Neural crest cell (in vitro differentiated cells): ENCODE data around the gene CNGB1. TPM values are rescaled to one million over a fixed set of nuclear protein-coding genes. Genes with fewer than 3 reads are reported as not detected.
"Not testable (repeated sequence)": the region's sequence is repeated elsewhere in the genome, so short reads cannot be mapped to it uniquely, and the experiment has no call there.

Experiments used
- DNase-seq: peaks from one replicate; pipeline ENCODE4 v3.0.0; 2021; ENCODE audit warnings: low read depth, mixed read lengths, low spot score
- H3K27ac Mint-ChIP-seq: one replicate; pipeline ENCODE4 v1.8.0; 2021; ENCODE audit warnings: mild to moderate bottlenecking, mixed read lengths; ENCODE audit not compliant: unreplicated experiment
- H3K27me3 Mint-ChIP-seq: 2 replicates; pipeline ENCODE4 v1.8.0; 2021; ENCODE audit warnings: low read depth, mild to moderate bottlenecking, mixed read lengths
- H3K36me3 Mint-ChIP-seq: 2 replicates; pipeline ENCODE4 v1.8.0; 2021; ENCODE audit warnings: low read depth, mild to moderate bottlenecking, mixed read lengths
- H3K4me1 Mint-ChIP-seq: 2 replicates; pipeline ENCODE4 v1.8.0; 2021; ENCODE audit warnings: mixed read lengths
- H3K4me3 Mint-ChIP-seq: one replicate; pipeline ENCODE4 v1.8.0; 2021; ENCODE audit warnings: mild to moderate bottlenecking, mixed read lengths
- H3K9me3 Mint-ChIP-seq: 2 replicates; pipeline ENCODE4 v1.8.0; 2021; ENCODE audit warnings: mixed read lengths
- total RNA-seq: library from RNA; stranded (reverse); gene quantifications from 2 replicates; pipeline ENCODE4 v1.2.1, GENCODE V29; 2021
- TF ChIP-seq, protein P1 (sequence below): fragments of 200-600 bp; sonication (generic); conservative IDR thresholded peaks from 2 replicates; pipeline ENCODE4 v1.5.0; 2021; ENCODE audit warnings: antibody characterized with exemption, mild to moderate bottlenecking

The CNGB1 gene
- total RNA-seq, 1 donor from 2014 or later, result 0.21 TPM

DNA sequence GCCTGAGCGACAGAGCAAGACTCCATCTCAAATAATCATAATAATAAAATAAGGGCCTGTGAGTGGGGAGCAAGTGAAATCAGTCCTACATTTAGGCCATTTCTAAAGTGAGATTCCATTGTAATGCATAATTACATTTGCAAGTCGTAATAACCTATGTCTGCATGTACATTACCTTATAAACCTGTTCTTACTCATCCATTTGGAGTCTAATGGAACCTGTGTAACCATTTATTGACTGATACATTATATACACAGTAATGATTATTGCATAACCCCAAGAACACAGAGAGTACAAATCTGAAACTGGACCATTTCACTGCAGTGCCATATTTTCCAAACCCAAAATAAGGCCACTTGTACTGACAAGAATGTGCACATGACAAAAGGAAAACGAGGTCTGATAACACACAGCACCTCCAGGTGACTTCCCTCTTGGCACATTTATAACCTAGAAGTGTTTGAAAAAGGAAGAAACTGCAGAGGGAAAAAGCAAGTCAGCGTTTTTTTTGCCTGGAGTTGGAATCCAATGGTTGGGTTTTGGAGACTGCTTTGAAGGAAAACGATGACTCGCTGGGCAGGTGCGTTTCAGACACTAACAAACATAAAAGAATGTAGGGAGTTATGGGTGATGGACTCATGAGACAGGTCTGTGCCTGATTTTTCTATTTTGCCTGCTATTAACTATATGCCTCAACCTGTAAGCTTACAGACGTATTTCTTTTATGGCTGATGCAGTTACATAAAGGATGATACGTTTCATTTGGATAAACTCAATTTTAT lies 105.0 kb downstream of the CNGB1 start:
- no peaks in the 10 kb centered on the region for H3K27me3 Mint-ChIP-seq
- TF ChIP-seq, protein P1, sequence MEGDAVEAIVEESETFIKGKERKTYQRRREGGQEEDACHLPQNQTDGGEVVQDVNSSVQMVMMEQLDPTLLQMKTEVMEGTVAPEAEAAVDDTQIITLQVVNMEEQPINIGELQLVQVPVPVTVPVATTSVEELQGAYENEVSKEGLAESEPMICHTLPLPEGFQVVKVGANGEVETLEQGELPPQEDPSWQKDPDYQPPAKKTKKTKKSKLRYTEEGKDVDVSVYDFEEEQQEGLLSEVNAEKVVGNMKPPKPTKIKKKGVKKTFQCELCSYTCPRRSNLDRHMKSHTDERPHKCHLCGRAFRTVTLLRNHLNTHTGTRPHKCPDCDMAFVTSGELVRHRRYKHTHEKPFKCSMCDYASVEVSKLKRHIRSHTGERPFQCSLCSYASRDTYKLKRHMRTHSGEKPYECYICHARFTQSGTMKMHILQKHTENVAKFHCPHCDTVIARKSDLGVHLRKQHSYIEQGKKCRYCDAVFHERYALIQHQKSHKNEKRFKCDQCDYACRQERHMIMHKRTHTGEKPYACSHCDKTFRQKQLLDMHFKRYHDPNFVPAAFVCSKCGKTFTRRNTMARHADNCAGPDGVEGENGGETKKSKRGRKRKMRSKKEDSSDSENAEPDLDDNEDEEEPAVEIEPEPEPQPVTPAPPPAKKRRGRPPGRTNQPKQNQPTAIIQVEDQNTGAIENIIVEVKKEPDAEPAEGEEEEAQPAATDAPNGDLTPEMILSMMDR, result no peak
- no peak overlapping the region for H3K4me3 Mint-ChIP-seq
- no peaks in the 10 kb centered on the region for H3K36me3 Mint-ChIP-seq
- no peak for DNase-seq
- peaks cover 17% of the 10 kb centered on the region for H3K4me1 Mint-ChIP-seq
- H3K27ac Mint-ChIP-seq, result no peak overlapping the region
- no peaks in the 10 kb centered on the region for H3K9me3 Mint-ChIP-seq

DNA sequence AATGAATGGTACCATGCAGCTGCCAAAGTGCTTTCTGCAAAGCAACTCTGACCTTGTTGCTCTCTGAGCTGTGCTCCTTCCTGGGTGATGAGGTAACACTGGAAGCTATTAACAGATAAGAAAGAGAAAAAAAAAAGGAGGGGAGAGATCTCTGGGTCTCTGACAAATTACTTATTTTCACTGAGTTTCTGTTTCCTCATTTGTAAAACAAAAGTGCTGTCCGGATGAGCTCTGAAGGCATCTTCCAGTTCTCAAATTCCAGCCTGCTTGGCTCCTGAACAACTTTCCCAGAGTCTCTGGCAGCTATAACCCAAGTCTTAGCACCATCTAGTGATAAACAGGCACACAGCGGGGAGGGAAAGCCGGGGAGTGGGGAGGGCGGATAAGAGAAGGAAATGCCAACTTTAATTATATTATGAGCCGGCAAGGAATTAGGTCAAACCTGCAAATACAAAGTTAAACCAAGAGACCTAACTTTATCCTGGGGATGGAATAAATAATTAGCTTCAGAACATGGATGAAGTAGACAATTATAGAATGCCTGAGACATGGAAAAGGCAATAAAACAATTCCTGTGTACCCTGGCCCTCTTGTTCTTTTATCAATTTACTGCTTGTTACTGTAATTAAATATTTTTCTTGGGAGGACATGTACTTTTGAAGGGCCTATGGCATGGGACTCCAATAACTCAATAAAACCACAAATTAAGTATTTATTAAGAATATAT lies 107.3 kb downstream of the CNGB1 start:
- Mint-ChIP-seq H3K27me3 (no peaks in the 10 kb centered on the region), H3K4me3 (no peak overlapping the region), H3K27ac (no peak overlapping the region), H3K9me3 (no peaks in the 10 kb centered on the region), H3K4me1 (peaks cover 23% of the 10 kb centered on the region), H3K36me3 (no peaks in the 10 kb centered on the region)
- TF ChIP-seq, protein P1, result peak; percentile 62
- peak; percentile 25 for DNase-seq

DNA sequence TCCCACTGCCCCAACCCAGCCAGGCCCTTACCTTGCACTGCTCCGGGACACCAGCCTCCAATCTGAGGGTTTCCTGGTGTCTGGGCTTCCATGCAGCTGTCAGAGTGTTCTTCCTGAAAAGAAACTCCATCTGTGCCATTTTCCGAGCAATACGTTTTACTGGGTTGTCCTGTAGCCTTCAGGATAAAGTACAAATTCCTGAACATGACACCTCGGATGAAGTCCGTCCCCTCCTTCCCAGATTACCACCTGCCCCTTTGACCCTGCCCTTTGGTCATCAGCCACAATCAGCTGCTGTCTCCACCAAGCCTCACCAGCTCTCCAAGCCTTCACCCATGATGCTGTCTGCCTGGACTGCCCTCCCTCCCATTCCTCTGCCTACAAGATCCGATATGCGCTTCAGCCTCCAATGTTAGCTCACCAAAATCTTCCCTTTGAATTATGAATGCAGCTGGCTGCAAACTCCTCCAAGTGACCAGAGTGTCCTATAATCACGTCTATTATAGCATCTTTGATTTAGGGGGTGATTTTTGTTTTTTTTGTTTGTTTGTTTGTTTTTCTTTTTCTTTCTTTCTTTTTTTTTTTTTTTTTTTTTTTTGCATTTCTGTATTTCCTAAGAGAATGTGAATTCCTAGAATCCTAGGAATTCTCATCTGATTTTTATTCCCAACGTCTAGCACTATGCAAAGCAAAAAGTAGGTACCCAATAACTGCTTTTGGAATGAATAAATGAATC lies 108.1 kb downstream of the CNGB1 start:
- no peaks in the 10 kb centered on the region for H3K27me3 Mint-ChIP-seq
- no peak overlapping the region for H3K4me3 Mint-ChIP-seq
- no peak overlapping the region for H3K27ac Mint-ChIP-seq

DNA sequence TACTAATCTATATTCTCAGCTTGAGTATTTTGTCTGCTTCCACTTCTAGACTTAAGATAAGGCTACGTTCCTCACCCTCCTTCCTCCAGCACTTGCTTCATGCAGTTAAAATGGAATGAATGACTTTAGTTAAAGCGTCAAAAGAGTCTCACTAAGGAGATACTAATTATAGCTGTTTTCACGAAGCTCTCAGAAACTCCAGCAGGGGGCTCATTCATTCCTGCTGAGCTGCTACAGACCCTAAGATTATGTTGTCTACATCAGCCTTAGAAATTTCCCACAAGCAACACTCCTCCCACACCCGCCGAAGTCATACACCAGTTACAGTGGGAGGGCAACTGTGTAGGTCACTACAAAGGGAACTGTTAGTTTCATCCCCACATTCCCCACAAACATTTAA lies 111.6 kb downstream of the CNGB1 start:
- Mint-ChIP-seq H3K36me3 (peaks cover 2% of the 10 kb centered on the region), H3K27ac (no peak overlapping the region), H3K4me1 (peaks cover 19% of the 10 kb centered on the region), H3K9me3 (peaks cover 4% of the 10 kb centered on the region), H3K4me3 (no peak overlapping the region), H3K27me3 (peaks cover 2% of the 10 kb centered on the region)
- TF ChIP-seq, protein P1, result peak; percentile 55
- DNase-seq, result no peak

More for the DNA sequence above, 108.1 kb downstream of the CNGB1 start:
- Mint-ChIP-seq H3K4me1 (peaks cover 23% of the 10 kb centered on the region), H3K9me3 (no peaks in the 10 kb centered on the region), H3K36me3 (no peaks in the 10 kb centered on the region)
- DNase-seq, result no peak
- TF ChIP-seq, protein P1, result no peak

DNA sequence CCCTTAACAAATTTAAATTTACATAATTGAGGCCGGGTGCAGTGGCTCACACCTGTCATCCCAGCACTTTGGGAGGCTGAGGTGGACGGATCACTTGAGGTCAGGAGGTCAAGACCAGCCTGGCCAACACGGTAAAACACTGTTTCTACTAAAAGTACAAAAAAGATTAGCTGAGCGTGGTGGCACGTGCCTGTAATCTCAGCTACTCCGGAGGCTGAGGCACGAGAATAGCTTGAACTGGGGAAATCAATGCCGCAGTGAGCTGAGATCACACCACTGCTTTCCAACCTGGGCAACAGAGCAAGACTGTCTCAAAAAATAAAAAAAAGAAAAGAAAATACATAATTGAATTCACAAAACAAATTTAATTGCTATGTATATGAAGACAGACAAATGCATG lies 112.3 kb downstream of the CNGB1 start:
- TF ChIP-seq, protein P1, result no peak
- Mint-ChIP-seq H3K36me3 (peaks cover 2% of the 10 kb centered on the region), H3K9me3 (peaks cover 4% of the 10 kb centered on the region), H3K4me1 (peaks cover 18% of the 10 kb centered on the region), H3K27ac (no peak overlapping the region), H3K27me3 (peaks cover 2% of the 10 kb centered on the region), H3K4me3 (no peak overlapping the region)
- no peak for DNase-seq

DNA sequence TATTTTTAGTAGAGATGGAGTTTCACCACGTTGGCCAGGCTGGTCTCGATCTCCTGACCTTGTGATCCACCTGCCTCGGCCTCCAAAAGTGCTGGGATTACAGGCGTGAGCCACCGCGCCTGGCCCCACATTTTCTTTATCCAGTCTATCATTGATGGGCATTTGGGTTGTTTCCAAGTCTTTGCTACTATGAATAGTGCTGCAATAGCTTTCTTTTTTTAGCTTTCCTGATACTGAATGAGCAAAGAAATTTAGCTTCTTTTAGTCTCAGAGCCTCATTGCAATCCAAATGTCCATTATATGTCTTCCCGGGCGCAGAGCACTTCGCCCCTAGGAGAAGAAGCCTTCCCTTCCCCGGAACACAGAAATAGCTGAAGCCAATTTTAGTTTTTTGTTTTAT lies 112.9 kb downstream of the CNGB1 start:
- H3K4me1 Mint-ChIP-seq, result peaks cover 11% of the 10 kb centered on the region
- not testable (repeated sequence) for H3K27ac Mint-ChIP-seq, DNase-seq, H3K9me3 Mint-ChIP-seq, H3K36me3 Mint-ChIP-seq, H3K27me3 Mint-ChIP-seq, H3K4me3 Mint-ChIP-seq
